AG04450 (cell line): ENCODE results near the gene PCDHB7. TPM values are rescaled to one million over a fixed set of nuclear protein-coding genes. Genes with fewer than 3 reads are reported as not detected.
"Not testable (repeated sequence)": the region's sequence is repeated elsewhere in the genome, so short reads cannot be mapped to it uniquely, and the experiment has no call there.

Experiments used
- CTCF ChIA-PET: fragments of 300-600, 350-600 bp; formaldehyde crosslinking; extraction: SDS; loops from one replicate; lab custom pipeline; 2022; ENCODE audit warnings: antibody characterized with exemption, inconsistent platforms; lab: Charles Lee
- POLR2A ChIA-PET: fragments of 350-600 bp; formaldehyde crosslinking; extraction: SDS; loops from one replicate; lab custom pipeline; 2021; ENCODE audit warnings: antibody characterized with exemption, inconsistent platforms; lab: Yijun Ruan, JAX
- DNase-seq: peaks from one replicate; pipeline ENCODE4 v3.0.0-alpha.2; 2011; ENCODE audit warnings: low read depth, low spot score
- H3K27ac ChIP-seq: one replicate; pipeline ENCODE4 v1.5.1; 2012; ENCODE audit warnings: low read depth, low read length, control low read depth
- H3K27me3 ChIP-seq: one replicate; pipeline ENCODE4 v1.6.0; 2012; ENCODE audit warnings: low read length; ENCODE audit not compliant: control insufficient read depth, insufficient read depth
- H3K4me3 ChIP-seq: 2 replicates; pipeline ENCODE4 v1.5.1; 2011; ENCODE audit warnings: mild to moderate bottlenecking, low read depth, low read length, control low read depth
- H3K9me3 ChIP-seq: 2 replicates; pipeline ENCODE4 v1.5.1; 2012; ENCODE audit warnings: low read length; ENCODE audit not compliant: control insufficient read depth, insufficient read depth
- polyA plus RNA-seq: library from polyadenylated mRNA; depleted of rRNA; stranded (reverse); fragments of >200 nt; gene quantifications from 2 replicates; pipeline ENCODE4 v1.2.3, GENCODE V29; 2011
- TF ChIP-seq, protein P1 (sequence below): IDR thresholded peaks from 2 replicates; pipeline ENCODE4 v1.5.1; 2011; ENCODE audit warnings: low read depth, low read length, control low read depth, inconsistent platforms

The PCDHB7 gene
- polyA plus RNA-seq, 1 experiment, result 0.62 TPM

DNA sequence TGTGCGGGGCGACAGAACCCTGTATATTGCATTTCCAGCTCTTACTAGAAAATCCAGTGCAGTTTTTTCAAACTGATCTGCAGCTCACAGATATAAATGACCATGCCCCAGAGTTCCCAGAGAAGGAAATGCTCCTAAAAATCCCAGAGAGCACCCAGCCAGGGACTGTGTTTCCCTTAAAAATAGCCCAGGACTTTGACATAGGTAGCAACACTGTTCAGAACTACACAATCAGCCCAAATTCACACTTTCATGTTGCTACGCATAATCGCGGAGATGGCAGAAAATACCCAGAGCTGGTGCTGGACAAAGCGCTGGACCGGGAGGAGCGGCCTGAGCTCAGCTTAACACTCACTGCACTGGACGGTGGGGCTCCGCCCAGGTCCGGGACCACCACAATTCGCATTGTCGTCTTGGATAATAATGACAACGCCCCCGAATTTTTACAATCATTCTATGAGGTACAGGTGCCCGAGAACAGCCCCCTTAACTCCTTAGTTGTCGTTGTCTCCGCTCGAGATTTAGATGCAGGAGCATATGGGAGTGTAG is 36.7 kb upstream of the PCDHB7 start:
- Histone ChIP-seq H3K27me3 (no peaks in the 10 kb centered on the region), H3K27ac (no peak overlapping the region), H3K4me3 (no peak overlapping the region), H3K9me3 (peaks cover 22% of the 10 kb centered on the region)
- no peak for DNase-seq
- ChIA-PET POLR2A (no interaction called here), CTCF (interaction anchor here (1.6 kb wide), 1 partner anchor 428 kb away, joined by 7 read pairs; no protein-coding TSS in a partner anchor)
- TF ChIP-seq, protein P1, sequence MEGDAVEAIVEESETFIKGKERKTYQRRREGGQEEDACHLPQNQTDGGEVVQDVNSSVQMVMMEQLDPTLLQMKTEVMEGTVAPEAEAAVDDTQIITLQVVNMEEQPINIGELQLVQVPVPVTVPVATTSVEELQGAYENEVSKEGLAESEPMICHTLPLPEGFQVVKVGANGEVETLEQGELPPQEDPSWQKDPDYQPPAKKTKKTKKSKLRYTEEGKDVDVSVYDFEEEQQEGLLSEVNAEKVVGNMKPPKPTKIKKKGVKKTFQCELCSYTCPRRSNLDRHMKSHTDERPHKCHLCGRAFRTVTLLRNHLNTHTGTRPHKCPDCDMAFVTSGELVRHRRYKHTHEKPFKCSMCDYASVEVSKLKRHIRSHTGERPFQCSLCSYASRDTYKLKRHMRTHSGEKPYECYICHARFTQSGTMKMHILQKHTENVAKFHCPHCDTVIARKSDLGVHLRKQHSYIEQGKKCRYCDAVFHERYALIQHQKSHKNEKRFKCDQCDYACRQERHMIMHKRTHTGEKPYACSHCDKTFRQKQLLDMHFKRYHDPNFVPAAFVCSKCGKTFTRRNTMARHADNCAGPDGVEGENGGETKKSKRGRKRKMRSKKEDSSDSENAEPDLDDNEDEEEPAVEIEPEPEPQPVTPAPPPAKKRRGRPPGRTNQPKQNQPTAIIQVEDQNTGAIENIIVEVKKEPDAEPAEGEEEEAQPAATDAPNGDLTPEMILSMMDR, result no peak

DNA sequence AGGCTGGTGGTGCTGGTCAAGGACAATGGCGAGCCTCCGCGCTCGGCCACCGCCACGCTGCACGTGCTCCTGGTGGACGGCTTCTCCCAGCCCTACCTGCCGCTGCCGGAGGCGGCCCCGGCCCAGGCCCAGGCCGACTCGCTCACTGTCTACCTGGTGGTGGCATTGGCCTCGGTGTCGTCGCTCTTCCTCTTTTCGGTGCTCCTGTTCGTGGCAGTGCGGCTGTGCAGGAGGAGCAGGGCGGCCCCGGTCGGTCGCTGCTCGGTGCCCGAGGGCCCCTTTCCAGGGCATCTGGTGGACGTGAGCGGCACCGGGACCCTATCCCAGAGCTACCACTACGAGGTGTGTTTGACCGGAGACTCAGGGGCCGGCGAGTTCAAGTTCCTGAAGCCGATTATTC is 35.1 kb upstream of the PCDHB7 start:
- peaks cover 22% of the 10 kb centered on the region for H3K9me3 ChIP-seq
- H3K4me3 ChIP-seq, POLR2A ChIA-PET, H3K27me3 ChIP-seq, H3K27ac ChIP-seq, DNase-seq: not testable (repeated sequence)
- CTCF ChIA-PET, result interaction anchor here (1.0 kb wide), 1 partner anchor 426 kb away, joined by 3 read pairs; no protein-coding TSS in a partner anchor

DNA sequence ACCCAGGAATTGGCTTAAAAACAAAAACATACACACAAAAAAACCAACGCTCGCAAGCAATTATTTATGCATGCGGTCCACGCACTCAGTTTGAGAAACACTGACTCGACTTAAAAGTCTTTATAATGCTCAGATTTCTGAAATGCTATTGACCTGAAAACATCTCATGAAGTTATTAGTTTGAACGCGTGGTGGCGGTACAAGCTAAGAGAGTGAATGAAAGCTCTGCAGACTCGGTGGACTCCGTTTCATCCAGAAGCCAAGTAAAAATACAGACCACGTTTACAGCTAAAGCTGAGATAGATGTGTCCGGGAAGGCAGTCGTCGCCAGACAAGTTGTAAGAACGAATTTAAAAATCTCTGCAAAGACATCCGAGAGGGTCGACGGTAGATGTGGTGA is 22.6 kb upstream of the PCDHB7 start, which contains the start of gene PCDHB6:
PCDHB6 (plus strand) TSS at position 246 of the 400 bp plus-strand sequence. CDS start 201 bp downstream, outside the sequence.
- no peak for DNase-seq
- H3K4me3 ChIP-seq, result no peak within 1 kb of the TSS

DNA sequence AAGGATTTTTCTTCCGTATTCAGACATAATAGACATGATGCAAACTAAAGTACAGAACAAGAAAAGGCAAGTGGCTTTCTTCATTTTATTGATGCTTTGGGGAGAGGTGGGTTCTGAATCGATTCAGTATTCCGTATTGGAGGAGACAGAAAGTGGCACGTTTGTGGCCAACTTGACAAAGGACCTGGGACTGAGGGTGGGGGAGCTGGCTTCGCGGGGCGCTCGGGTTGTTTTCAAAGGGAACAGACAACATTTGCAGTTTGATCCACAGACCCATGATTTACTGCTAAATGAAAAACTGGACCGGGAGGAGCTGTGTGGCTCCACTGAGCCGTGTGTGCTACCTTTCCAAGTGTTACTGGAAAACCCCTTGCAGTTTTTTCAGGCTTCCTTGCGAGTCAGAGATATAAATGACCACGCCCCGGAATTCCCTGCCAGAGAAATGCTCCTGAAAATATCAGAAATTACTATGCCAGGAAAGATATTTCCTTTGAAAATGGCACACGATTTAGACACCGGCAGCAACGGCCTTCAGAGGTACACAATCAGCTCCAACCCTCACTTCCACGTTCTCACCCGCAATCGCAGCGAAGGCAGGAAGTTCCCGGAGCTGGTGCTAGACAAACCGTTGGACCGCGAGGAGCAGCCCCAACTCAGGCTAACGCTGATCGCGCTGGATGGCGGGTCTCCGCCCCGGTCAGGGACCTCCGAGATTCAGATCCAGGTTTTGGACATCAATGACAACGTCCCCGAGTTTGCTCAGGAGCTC is 22.0 kb upstream of the PCDHB7 start:
- H3K27ac ChIP-seq, result no peak overlapping the region
- POLR2A ChIA-PET, result no interaction called here

More for the DNA sequence above, 22.6 kb upstream of the PCDHB7 start, which contains the start of gene PCDHB6:
- no peaks in the 10 kb centered on the region for H3K27me3 ChIP-seq
- TF ChIP-seq, protein P1, result no peak
- peaks cover 19% of the 10 kb centered on the region for H3K9me3 ChIP-seq
- POLR2A ChIA-PET, result no interaction called here
- H3K27ac ChIP-seq, result no peak within 1 kb of the TSS
- CTCF ChIA-PET, result no interaction called here

DNA sequence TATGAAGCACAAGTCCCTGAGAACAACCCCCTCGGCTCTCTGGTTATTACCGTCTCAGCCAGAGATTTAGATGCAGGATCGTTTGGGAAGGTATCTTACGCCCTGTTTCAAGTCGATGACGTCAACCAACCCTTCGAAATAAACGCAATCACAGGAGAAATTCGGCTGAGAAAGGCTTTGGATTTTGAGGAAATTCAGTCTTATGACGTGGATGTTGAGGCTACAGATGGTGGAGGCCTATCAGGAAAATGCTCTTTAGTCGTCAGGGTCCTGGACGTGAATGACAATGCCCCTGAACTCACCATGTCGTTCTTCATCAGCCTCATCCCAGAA is 21.5 kb upstream of the PCDHB7 start:
- no peaks in the 10 kb centered on the region for H3K27me3 ChIP-seq
- no peak overlapping the region for H3K27ac ChIP-seq
- H3K9me3 ChIP-seq, result peaks cover 26% of the 10 kb centered on the region
- TF ChIP-seq, protein P1, result no peak
- ChIA-PET CTCF (no interaction called here), POLR2A (no interaction called here)
- no peak overlapping the region for H3K4me3 ChIP-seq
- DNase-seq, result no peak

More for the DNA sequence above, 22.0 kb upstream of the PCDHB7 start:
- peaks cover 21% of the 10 kb centered on the region for H3K9me3 ChIP-seq
- CTCF ChIA-PET, result no interaction called here
- DNase-seq, result no peak
- H3K27me3 ChIP-seq, result no peaks in the 10 kb centered on the region
- TF ChIP-seq, protein P1, result no peak
- no peak overlapping the region for H3K4me3 ChIP-seq

DNA sequence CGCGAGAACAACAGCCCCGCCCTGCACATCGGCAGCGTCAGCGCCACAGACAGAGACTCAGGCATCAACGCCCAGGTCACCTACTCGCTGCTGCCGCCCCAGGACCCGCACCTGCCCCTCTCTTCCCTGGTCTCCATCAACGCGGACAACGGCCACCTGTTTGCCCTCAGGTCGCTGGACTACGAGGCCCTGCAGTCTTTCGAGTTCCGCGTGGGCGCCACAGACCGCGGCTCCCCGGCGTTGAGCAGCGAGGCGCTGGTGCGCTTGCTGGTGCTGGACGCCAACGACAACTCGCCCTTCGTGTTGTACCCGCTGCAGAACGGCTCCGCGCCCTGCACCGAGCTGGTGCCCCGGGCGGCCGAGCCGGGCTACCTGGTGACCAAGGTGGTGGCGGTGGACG is 20.8 kb upstream of the PCDHB7 start:
- H3K4me3 ChIP-seq, POLR2A ChIA-PET, DNase-seq, H3K27me3 ChIP-seq, H3K27ac ChIP-seq: not testable (repeated sequence)
- H3K9me3 ChIP-seq, result peaks cover 32% of the 10 kb centered on the region
- CTCF ChIA-PET, result interaction anchor here (0.6 kb wide), 1 partner anchor 34 kb away, joined by 3 read pairs; no protein-coding TSS in a partner anchor

DNA sequence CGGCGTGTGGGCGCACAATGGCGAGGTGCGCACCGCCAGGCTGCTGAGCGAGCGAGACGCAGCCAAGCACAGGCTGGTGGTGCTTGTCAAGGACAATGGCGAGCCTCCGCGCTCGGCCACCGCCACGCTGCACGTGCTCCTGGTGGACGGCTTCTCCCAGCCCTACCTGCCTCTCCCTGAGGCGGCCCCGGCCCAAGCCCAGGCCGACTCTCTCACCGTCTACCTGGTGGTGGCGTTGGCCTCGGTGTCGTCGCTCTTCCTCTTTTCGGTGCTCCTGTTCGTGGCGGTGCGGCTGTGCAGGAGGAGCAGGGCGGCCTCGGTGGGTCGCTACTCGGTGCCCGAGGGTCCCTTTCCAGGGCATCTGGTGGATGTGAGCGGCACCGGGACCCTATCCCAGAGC is 20.3 kb upstream of the PCDHB7 start:
- CTCF ChIA-PET, result interaction anchor here (0.6 kb wide), 1 partner anchor 34 kb away, joined by 3 read pairs; no protein-coding TSS in a partner anchor
- DNase-seq, POLR2A ChIA-PET, H3K27ac ChIP-seq, H3K27me3 ChIP-seq, H3K4me3 ChIP-seq: not testable (repeated sequence)
- peaks cover 37% of the 10 kb centered on the region for H3K9me3 ChIP-seq
